Sigmoid colon (tissue), 7 donors: Measurements from ENCODE around the gene ABT1. TPM values are rescaled to one million over a fixed set of nuclear protein-coding genes. Genes with fewer than 3 reads are reported as not detected.

Experiments used
- DNase-seq: peaks from one replicate; pipeline ENCODE4 v3.0.0-alpha.2; 2019
- H3K27ac ChIP-seq, 4 donors: fragments of 200-600 bp; sonication (generic); one replicate each; pipeline ENCODE4 v1.5.1; 2016 to 2019; ENCODE audit warnings: mild to moderate bottlenecking in 1 of 4
- H3K27me3 ChIP-seq, 3 donors: fragments of 200-600 bp; sonication (generic); one replicate each; pipeline ENCODE4 v1.5.1; 2019; ENCODE audit warnings: mild to moderate bottlenecking in 1 of 3
- H3K36me3 ChIP-seq, 4 donors: fragments of 200-600 bp; sonication (generic); one replicate each; pipeline ENCODE4 v1.5.1; 2016 to 2019
- H3K4me1 ChIP-seq, 4 donors: fragments of 200-600 bp; sonication (generic); one replicate each; pipeline ENCODE4 v1.5.1; 2017 to 2019
- H3K4me3 ChIP-seq, 4 donors: fragments of 200-600 bp; sonication (generic); one replicate each; pipeline ENCODE4 v1.5.1; 2017 to 2019; ENCODE audit warnings: mild to moderate bottlenecking in 2 of 4, moderate library complexity in 1 of 4
- H3K9me3 ChIP-seq, 4 donors: fragments of 200-600 bp in 3 of 4; sonication (generic) in 3 of 4; one replicate each; pipeline versions ENCODE4 v1.5.1 to v1.6.1; 2013 to 2019
- CTCF ChIP-seq, 4 experiments: fragments of 450-650 bp in 3 of 4; fragments of 200-600 bp in 1 of 4; IDR thresholded peaks; one replicate each; pipeline ENCODE4 v1.5.1; 2016 to 2019; ENCODE audit warnings: antibody characterized with exemption in 4 of 4, mild to moderate bottlenecking in 3 of 4, moderate library complexity in 2 of 4
- EP300 ChIP-seq, 4 donors: sonication (generic); formaldehyde crosslinking; IDR thresholded peaks; one replicate each; pipeline ENCODE4 v1.6.1; 2017; ENCODE audit warnings: antibody characterized with exemption in 4 of 4
- POLR2A ChIP-seq, 2 donors: fragments of 450-650 bp; IDR thresholded peaks; one replicate each; pipeline ENCODE4 v1.6.1; 2016; ENCODE audit warnings: antibody characterized with exemption in 2 of 2, mild to moderate bottlenecking in 2 of 2, moderate library complexity in 2 of 2
- POLR2AphosphoS5 ChIP-seq, 4 donors: sonication (generic); formaldehyde crosslinking; IDR thresholded peaks; one replicate each; pipeline ENCODE4 v1.6.1; 2017; ENCODE audit warnings: antibody characterized with exemption in 4 of 4
- WGBS, 2 donors: extraction: QIAGEN DNeasy Blood & Tissue Kit; methylation state at CpG; one replicate each; pipeline ENCODE4 v1.1.7; 2013; 5-methylcytosine and 5-hydroxymethylcytosine counted together
- intact Hi-C: fragments of 100-400 bp; cut with DNase I; formaldehyde crosslinking; loops from one replicate; pipeline ENCODE4 v1.15.1; 2023
- polyA plus RNA-seq, 3 donors: library from polyadenylated mRNA; stranded (reverse); fragments of 200-250 nt; gene quantifications; one replicate each; pipeline ENCODE4 v1.2.3, GENCODE V29; 2013
- total RNA-seq, 4 donors: library from RNA; depleted of rRNA; stranded (reverse); fragments of >200 nt; gene quantifications; one replicate each; pipeline ENCODE4 v1.1.0, GENCODE V29; 2016
- donor health status: healthy with polysubstance abuse.
- donor health status: Bipolar disorder and iron deficiency.
- donor health status: healthy.

The ABT1 gene
- total and polyA plus RNA-seq, 7 donors = 10.2 to 21.3 (median 16.6) TPM

GRCh38 chr6:26595669-26596269 is 984 bp upstream of the ABT1 start:
- peak; percentile 95 for DNase-seq
- peak overlapping the region; percentile 14 to 93 (median 84) for H3K4me3 ChIP-seq
- H3K27me3 ChIP-seq = peaks cover 13 to 39% (median 28%) of the 10 kb centered on the region in 3 donors
- TF ChIP-seq EP300 (IDR thresholded peaks at IDR 0.05) (no peak), CTCF (IDR thresholded peaks at IDR 0.05) (peak; percentile 87 to 96 (median 94)), POLR2A (IDR thresholded peaks at IDR 0.05) (no peak), POLR2AphosphoS5 (IDR thresholded peaks at IDR 0.05) (peak in 3 of 4 donors; percentile 21 to 43 (median 24))
- H3K27ac ChIP-seq = peak overlapping the region; percentile 84 to 93 (median 88)
- peaks cover 0 to 24% (median 9%) of the 10 kb centered on the region in 4 donors for H3K36me3 ChIP-seq
- no peaks in the 10 kb centered on the region for H3K9me3 ChIP-seq
- intact Hi-C loops = loop anchor here (1.0 to 5.0 kb wide), 6 partner anchors 23 to 1212 kb away; partner anchors contain the start of genes HMGN4 and ZNF322
- WGBS, 2 donors = 0 to 1% methylated on average over 39 of the region's 39 CpGs
- peaks cover 0 to 25% (median 13%) of the 10 kb centered on the region in 4 donors for H3K4me1 ChIP-seq

DNA sequence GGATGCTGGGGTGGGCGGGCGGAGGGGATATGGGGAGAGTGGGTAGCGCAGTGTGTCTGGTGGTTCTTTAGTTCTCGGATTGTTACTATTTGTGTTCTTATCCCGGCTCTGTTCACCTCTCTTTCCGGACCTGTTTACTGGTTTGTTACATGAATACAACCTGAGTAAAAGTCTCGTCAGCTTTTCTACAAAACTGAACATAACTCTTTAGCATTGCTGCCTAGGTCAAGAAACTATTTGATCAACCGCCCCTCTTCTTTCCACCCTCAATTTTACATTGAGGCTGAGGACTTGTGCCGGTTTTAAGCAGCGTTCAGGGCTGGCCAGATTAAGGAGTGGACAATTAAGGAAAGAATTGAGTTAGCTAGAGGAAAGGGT is 625 bp downstream of the ABT1 start:
- Histone ChIP-seq H3K36me3 (peaks cover 0 to 24% (median 9%) of the 10 kb centered on the region in 4 donors), H3K9me3 (no peaks in the 10 kb centered on the region), H3K27me3 (peaks cover 7 to 25% (median 20%) of the 10 kb centered on the region in 3 donors), H3K4me1 (peaks cover 0 to 25% (median 13%) of the 10 kb centered on the region in 4 donors), H3K4me3 (peak overlapping the region; percentile 51 to 93 (median 84)), H3K27ac (peak overlapping the region; percentile 84 to 93 (median 88))
- DNase-seq = no peak
- intact Hi-C loops = loop anchor here (2.0 to 5.0 kb wide), 4 partner anchors 60 to 1210 kb away; partner anchors contain the start of genes HMGN4 and ZNF322
- WGBS, 2 donors = 3 to 4% methylated on average over 10 of the region's 10 CpGs
- no peak for TF ChIP-seq POLR2A (IDR thresholded peaks at IDR 0.05)
- TF ChIP-seq CTCF (IDR thresholded peaks at IDR 0.05) = no peak
- TF ChIP-seq POLR2AphosphoS5 (IDR thresholded peaks at IDR 0.05) = no peak
- TF ChIP-seq EP300 (IDR thresholded peaks at IDR 0.05) = no peak

GRCh38 chr6:26597821-26598220 is 1.1 kb downstream of the ABT1 start:
- intact Hi-C loops = loop anchor here (2.0 to 5.0 kb wide), 4 partner anchors 61 to 1209 kb away; partner anchors contain the start of genes HMGN4 and ZNF322
- Histone ChIP-seq H3K4me1 (peaks cover 0 to 25% (median 13%) of the 10 kb centered on the region in 4 donors), H3K4me3 (peak overlapping the region; percentile 51 to 93 (median 84)), H3K27ac (peak overlapping the region in 3 of 4 donors; percentile 84 to 93 (median 89)), H3K27me3 (peaks cover 4 to 21% (median 15%) of the 10 kb centered on the region in 3 donors), H3K9me3 (no peaks in the 10 kb centered on the region), H3K36me3 (peaks cover 0 to 24% (median 9%) of the 10 kb centered on the region in 4 donors)
- 71 to 78% methylated on average over 21 of the region's 21 CpGs for WGBS, 2 donors
- no peak for DNase-seq
- no peak for TF ChIP-seq EP300 (IDR thresholded peaks at IDR 0.05)
- no peak for TF ChIP-seq POLR2AphosphoS5 (IDR thresholded peaks at IDR 0.05)
- no peak for TF ChIP-seq CTCF (IDR thresholded peaks at IDR 0.05)
- TF ChIP-seq POLR2A (IDR thresholded peaks at IDR 0.05) = no peak

GRCh38 chr6:26598267-26598666 is 1.5 kb downstream of the ABT1 start:
- Histone ChIP-seq H3K27ac (no peak overlapping the region), H3K9me3 (no peaks in the 10 kb centered on the region), H3K4me1 (peaks cover 0 to 25% (median 13%) of the 10 kb centered on the region in 4 donors), H3K36me3 (peaks cover 0 to 24% (median 9%) of the 10 kb centered on the region in 4 donors), H3K4me3 (no peak overlapping the region), H3K27me3 (peaks cover 4 to 16% (median 11%) of the 10 kb centered on the region in 3 donors)
- no peak for TF ChIP-seq POLR2AphosphoS5 (IDR thresholded peaks at IDR 0.05)
- no peak for TF ChIP-seq POLR2A (IDR thresholded peaks at IDR 0.05)
- no peak for DNase-seq
- WGBS, 2 donors = 93 to 95% methylated on average over 22 of the region's 22 CpGs
- intact Hi-C loops = loop anchor here (5.0 kb wide), 3 partner anchors 61 to 1209 kb away; partner anchors contain the start of gene HMGN4

DNA sequence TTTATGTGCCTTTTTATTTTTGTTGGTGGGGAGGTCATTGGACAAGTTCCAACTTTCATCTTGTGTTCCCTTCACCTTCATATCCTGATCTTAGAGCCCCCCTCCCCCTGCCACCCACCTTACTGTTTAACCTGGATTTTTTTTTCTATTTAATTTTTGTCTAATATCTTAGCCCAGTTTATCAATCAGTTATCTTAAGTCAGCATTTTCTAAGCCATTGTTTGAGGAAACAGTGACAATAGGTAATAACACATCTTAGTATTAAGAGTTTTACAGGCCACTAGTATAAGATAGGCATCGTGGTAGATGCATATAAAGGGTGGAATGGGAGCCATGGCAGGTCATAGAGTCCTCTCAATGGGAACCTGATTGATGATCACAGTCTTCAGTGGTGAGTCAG is 2.4 kb downstream of the ABT1 start:
- intact Hi-C loops = loop anchor here (5.0 kb wide), 3 partner anchors 62 to 1208 kb away; partner anchors contain the start of gene HMGN4

More for the DNA sequence above, 2.4 kb downstream of the ABT1 start:
- Histone ChIP-seq H3K4me1 (peaks cover 0 to 25% (median 13%) of the 10 kb centered on the region in 4 donors), H3K27me3 (peaks cover 0 to 7% (median 2%) of the 10 kb centered on the region in 3 donors), H3K9me3 (no peaks in the 10 kb centered on the region), H3K27ac (no peak overlapping the region), H3K4me3 (no peak overlapping the region), H3K36me3 (peaks cover 0 to 24% (median 9%) of the 10 kb centered on the region in 4 donors)
- TF ChIP-seq POLR2AphosphoS5 (IDR thresholded peaks at IDR 0.05) = no peak
- TF ChIP-seq EP300 (IDR thresholded peaks at IDR 0.05) = no peak
- TF ChIP-seq POLR2A (IDR thresholded peaks at IDR 0.05) = no peak
- TF ChIP-seq CTCF (IDR thresholded peaks at IDR 0.05) = no peak
- no peak for DNase-seq
- WGBS, 2 donors = 49 to 87% methylated on average over 1 of the region's 1 CpG
